ENCODE results near the gene ANKMY1. TPM values are rescaled to one million over a fixed set of nuclear protein-coding genes. Genes with fewer than 3 reads are reported as not detected.

Gene ANKMY1
- total RNA-seq, 1 donor from 2014 or later: 28.5 TPM

DNA sequence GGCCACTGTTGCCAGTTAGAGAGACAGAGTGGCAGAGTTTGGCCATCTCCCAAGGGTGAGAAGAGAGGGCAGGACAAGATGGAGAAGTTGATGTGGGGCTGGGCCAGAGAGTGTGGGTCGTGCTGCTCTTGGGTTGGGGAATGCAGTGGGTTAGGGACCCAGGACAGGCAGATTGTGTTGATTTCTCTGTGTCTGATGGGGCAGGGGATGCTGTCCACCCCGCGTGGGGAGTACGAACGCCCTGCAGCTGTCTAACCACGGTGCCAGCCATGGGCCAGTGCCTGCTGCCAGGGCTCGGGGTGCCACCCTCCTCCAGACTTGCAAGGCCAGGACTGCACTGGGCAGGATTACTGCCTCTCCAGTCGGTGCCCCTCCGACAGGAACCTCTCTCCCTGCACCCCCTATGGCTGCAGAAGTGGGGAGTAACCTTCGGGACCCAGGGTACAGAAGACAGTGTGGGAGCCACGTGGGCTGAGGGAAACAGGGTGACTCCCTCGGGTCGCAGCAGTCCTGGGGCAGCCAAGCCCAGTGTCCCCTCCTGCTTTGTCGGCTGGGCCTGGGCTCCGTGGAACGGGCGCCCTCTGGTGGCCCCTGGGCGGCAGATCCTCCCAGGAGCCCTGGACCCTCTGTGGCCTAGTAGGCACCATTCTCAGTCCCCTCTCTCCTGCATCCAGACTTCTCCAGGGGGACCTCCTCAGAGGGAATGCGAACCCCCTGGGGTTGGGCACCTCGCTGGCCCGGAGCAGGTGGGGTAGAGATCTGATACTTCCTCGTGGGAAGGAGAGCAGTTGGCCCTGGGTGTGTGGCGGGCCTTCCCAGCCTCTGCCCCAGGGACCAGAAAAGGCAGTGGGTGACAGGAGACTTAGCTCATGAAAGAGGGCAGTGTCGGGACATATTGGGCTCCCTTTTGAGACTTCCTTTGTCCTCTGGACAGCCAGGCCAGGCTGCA is 119.7 kb downstream of the ANKMY1 start:
- Mint-ChIP-seq H3K27ac (ENCODE audit: unreplicated experiment) (peak overlapping the region; percentile 76), H3K4me1 (ENCODE audit: unreplicated experiment) (peaks cover 32% of the 10 kb centered on the region), H3K4me3 (ENCODE audit: unreplicated experiment) (peak overlapping the region; percentile 74), H3K9me3 (ENCODE audit: unreplicated experiment) (no peaks in the 10 kb centered on the region), H3K36me3 (ENCODE audit: unreplicated experiment) (no peaks in the 10 kb centered on the region), H3K27me3 (ENCODE audit: unreplicated experiment) (no peaks in the 10 kb centered on the region)
- TF ChIP-seq, protein P1, sequence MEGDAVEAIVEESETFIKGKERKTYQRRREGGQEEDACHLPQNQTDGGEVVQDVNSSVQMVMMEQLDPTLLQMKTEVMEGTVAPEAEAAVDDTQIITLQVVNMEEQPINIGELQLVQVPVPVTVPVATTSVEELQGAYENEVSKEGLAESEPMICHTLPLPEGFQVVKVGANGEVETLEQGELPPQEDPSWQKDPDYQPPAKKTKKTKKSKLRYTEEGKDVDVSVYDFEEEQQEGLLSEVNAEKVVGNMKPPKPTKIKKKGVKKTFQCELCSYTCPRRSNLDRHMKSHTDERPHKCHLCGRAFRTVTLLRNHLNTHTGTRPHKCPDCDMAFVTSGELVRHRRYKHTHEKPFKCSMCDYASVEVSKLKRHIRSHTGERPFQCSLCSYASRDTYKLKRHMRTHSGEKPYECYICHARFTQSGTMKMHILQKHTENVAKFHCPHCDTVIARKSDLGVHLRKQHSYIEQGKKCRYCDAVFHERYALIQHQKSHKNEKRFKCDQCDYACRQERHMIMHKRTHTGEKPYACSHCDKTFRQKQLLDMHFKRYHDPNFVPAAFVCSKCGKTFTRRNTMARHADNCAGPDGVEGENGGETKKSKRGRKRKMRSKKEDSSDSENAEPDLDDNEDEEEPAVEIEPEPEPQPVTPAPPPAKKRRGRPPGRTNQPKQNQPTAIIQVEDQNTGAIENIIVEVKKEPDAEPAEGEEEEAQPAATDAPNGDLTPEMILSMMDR (IDR thresholded peaks at IDR 0.05): peak; percentile 99
- no peak for DNase-seq (ENCODE audit: extremely low spot score, unreplicated experiment)

DNA sequence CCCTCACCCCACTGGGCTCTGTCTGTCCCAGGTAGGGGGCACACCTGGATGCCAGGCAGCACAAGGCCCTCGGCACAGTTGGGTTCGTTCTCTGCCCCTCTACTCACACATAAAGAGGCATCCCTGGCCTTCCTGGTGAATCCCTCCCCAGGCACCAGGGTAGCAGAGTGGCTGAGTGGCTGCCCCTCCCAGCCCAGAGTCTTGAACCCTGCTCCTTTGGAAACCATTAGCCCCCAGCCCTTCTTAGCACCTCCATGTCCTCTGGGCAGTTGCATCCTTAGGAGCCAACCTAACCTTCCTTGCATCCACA is 120.3 kb downstream of the ANKMY1 start:
- peak overlapping the region; percentile 53 for H3K27ac Mint-ChIP-seq (ENCODE audit: unreplicated experiment)
- TF ChIP-seq, protein P1 (IDR thresholded peaks at IDR 0.05): no peak
- H3K27me3 Mint-ChIP-seq (ENCODE audit: unreplicated experiment): no peaks in the 10 kb centered on the region
- H3K9me3 Mint-ChIP-seq (ENCODE audit: unreplicated experiment): no peaks in the 10 kb centered on the region
- DNase-seq (ENCODE audit: extremely low spot score, unreplicated experiment): no peak
- peak overlapping the region; percentile 74 for H3K4me3 Mint-ChIP-seq (ENCODE audit: unreplicated experiment)
- H3K36me3 Mint-ChIP-seq (ENCODE audit: unreplicated experiment): no peaks in the 10 kb centered on the region
- peaks cover 30% of the 10 kb centered on the region for H3K4me1 Mint-ChIP-seq (ENCODE audit: unreplicated experiment)

DNA sequence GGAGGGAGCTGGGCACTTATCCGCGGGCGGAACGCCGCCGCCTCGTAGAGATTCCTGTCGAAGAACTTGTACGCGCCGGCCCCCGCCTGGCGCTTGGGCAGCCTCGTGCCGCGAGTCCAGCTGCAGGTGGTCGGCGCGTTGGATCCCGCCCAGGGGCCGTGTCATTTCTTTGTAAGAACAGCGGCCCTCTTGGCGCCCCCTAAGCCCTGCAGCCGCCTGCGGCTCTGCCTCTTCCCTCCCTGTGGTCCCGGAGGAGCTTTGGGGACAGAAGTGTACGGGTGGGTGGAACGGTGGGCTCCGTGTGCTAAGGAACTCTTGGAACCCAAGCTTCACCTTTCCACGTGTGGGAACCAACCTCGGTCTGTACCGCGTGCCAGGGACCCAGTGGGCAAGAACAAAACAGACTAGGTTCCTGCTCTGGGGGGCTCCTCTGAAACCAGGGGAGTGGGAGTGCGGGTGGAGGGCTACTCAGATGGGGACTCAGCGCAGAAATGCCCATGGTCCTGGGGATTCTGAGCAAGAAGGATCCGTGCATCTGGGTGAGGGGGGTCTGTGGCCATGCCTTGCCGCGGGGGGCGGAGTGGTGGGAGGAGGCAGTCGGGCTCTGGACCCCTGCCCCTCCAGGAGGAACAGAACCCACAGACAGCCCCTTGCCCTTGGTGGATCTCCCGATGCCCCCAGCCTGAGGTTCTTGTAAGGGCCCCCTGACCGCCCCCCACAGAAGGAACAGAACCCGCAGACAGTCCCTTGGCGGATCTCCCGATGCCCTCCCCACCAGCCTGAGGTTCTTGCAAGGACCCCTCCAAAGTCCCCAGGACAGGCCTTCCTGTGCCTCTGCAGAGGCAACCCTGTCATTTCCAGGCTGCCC is 120.9 kb downstream of the ANKMY1 start:
- Mint-ChIP-seq H3K9me3 (ENCODE audit: unreplicated experiment) (no peaks in the 10 kb centered on the region), H3K4me1 (ENCODE audit: unreplicated experiment) (peaks cover 30% of the 10 kb centered on the region), H3K27ac (ENCODE audit: unreplicated experiment) (peak overlapping the region; percentile 57), H3K27me3 (ENCODE audit: unreplicated experiment) (no peaks in the 10 kb centered on the region), H3K4me3 (ENCODE audit: unreplicated experiment) (peak overlapping the region; percentile 74), H3K36me3 (ENCODE audit: unreplicated experiment) (no peaks in the 10 kb centered on the region)
- no peak for DNase-seq (ENCODE audit: extremely low spot score, unreplicated experiment)
- TF ChIP-seq, protein P1 (IDR thresholded peaks at IDR 0.05): no peak

DNA sequence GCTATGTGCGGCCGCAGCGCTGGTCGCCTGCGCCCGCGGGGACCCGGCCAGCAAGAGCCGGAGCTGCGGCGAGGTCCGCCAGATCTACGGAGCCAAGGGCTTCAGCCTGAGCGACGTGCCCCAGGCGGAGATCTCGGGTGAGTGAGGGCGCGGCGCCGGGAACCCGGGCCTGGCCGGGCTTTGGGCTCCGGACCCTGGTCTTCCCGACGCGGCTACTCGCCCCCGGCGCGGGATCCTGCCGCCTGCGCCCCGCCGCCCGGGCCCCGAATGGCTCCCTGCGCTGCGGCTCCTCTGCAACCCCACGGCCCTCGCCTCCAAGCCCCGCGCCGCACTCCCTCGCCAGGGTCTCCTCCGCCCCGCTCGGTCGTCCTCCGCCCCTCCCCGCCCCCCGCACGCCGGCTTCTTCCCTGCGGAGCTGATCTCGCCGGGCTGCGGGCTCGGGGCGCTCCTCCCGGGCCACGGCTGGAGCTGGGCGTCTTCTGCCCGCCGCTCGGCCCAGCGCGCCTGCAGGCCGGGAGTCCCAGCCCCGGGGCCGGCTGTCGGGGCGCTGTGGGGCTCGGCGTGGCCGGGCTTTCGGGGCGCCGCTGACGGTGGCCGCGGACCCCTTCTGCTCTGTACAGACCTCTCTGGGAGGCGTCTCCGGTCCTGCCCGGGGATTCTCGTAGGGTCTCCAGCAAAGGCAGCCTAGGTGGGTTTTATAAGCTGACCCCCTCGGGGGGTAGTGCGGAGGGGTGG is 121.7 kb downstream of the ANKMY1 start:
- no peaks in the 10 kb centered on the region for H3K9me3 Mint-ChIP-seq (ENCODE audit: unreplicated experiment)
- peaks cover 30% of the 10 kb centered on the region for H3K4me1 Mint-ChIP-seq (ENCODE audit: unreplicated experiment)
- no peak for DNase-seq (ENCODE audit: extremely low spot score, unreplicated experiment)
- no peaks in the 10 kb centered on the region for H3K36me3 Mint-ChIP-seq (ENCODE audit: unreplicated experiment)
- H3K27ac Mint-ChIP-seq (ENCODE audit: unreplicated experiment): peak overlapping the region; percentile 57
- TF ChIP-seq, protein P1 (IDR thresholded peaks at IDR 0.05): no peak
- H3K27me3 Mint-ChIP-seq (ENCODE audit: unreplicated experiment): no peaks in the 10 kb centered on the region
- peak overlapping the region; percentile 74 for H3K4me3 Mint-ChIP-seq (ENCODE audit: unreplicated experiment)

Measured in osteocyte (in vitro differentiated cells).